Naive B cell (primary cell): ENCODE data around the gene MKRN2. TPM values are rescaled to one million over a fixed set of nuclear protein-coding genes. Genes with fewer than 3 reads are reported as not detected.
A peak's percentile ranks its signal among the peaks of the same experiment; 100 is the strongest.

ENCODE experiments used
- ATAC-seq, 2 donors: fragments of 150-1000 bp; cut with Tn5 transposase; 2 replicates each; pipeline ENCODE4 v1.10.0; 2021; ENCODE audit warnings: low read depth in 2 of 2, mild to moderate bottlenecking in 2 of 2, moderate library complexity in 2 of 2
- DNase-seq: peaks from one replicate; pipeline ENCODE4 v3.0.0; 2022
- H3K27ac Mint-ChIP-seq, 6 donors: one replicate each; pipeline ENCODE4 v1.8.0; 2020 to 2022; ENCODE audit warnings: mild to moderate bottlenecking in 6 of 6, mixed read lengths in 6 of 6, moderate library complexity in 5 of 6, inconsistent platforms in 2 of 6
- H3K27me3 Mint-ChIP-seq, 3 donors: one replicate each; pipeline ENCODE4 v1.8.0; 2021 to 2022; ENCODE audit warnings: mixed read lengths in 3 of 3, mild to moderate bottlenecking in 1 of 3
- H3K36me3 Mint-ChIP-seq, 2 donors: one replicate each; pipeline ENCODE4 v1.8.0; 2020 to 2022; ENCODE audit warnings: mixed read lengths in 2 of 2, inconsistent platforms in 1 of 2, mild to moderate bottlenecking in 1 of 2
- H3K4me1 Mint-ChIP-seq, 3 donors: one replicate each; pipeline ENCODE4 v1.8.0; 2020 to 2022; ENCODE audit warnings: mixed read lengths in 3 of 3, inconsistent platforms in 1 of 3, mild to moderate bottlenecking in 1 of 3, moderate library complexity in 1 of 3
- H3K4me3 Mint-ChIP-seq, 8 donors: one replicate each; pipeline ENCODE4 v1.8.0; 2020 to 2022; ENCODE audit warnings: mild to moderate bottlenecking in 8 of 8, mixed read lengths in 8 of 8, moderate library complexity in 8 of 8, inconsistent platforms in 2 of 8
- H3K9me3 Mint-ChIP-seq, 7 donors: one replicate each; pipeline ENCODE4 v1.8.0; 2020 to 2022; ENCODE audit warnings: mixed read lengths in 7 of 7, mild to moderate bottlenecking in 5 of 7, inconsistent platforms in 2 of 7, moderate library complexity in 1 of 7
- polyA plus RNA-seq, 6 donors: library from polyadenylated mRNA; unstranded; fragments of 300-500 nt; fragmentation: Illumina TruSeq; gene quantifications; one replicate each; pipeline ENCODE4 v1.2.3, GENCODE V29; 2021; ENCODE audit warnings: low read depth in 6 of 6

Gene MKRN2
- polyA plus RNA-seq, 6 donors from 2014 or later, result 35.7 to 54.4 (median 51.4) TPM

- Mint-ChIP-seq H3K9me3 (peaks cover 0 to 5% (median 4%) of the 10 kb centered on the region in 7 donors), H3K36me3 (peaks cover 0 to 6% of the 10 kb centered on the region in 2 donors), H3K27ac (peak overlapping the region in 4 of 6 donors; percentile 17 to 65 (median 32)), H3K4me1 (peaks cover 52 to 63% (median 61%) of the 10 kb centered on the region in 3 donors), H3K4me3 (peak overlapping the region in 1 of 8 donors; percentile 59), H3K27me3 (no peaks in the 10 kb centered on the region)
- ATAC-seq, result no peak
- DNase-seq, result no peak
Observed at GRCh38 chr3:12560505-12561190, 3.8 kb downstream of the MKRN2 start.

DNA sequence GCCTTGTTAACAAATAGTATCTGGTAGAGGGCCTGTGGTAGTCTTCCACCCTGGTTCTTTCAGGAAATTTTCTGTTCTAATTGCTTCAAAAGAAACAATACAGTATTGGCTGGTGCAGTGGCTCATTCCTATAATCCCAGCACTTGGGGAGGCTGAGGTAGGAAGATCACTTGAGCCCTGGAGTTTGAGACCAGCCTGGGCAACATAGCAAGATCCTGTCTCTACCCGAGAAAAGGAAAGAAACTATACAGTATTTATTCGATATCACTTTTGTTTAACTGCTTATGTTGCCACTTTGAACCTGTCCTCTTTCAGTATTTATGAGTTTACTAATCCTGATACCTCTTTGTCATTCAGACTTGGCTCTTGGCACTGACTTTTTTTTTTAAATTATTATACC is 4.5 kb downstream of the MKRN2 start:
- no peak overlapping the region for H3K4me3 Mint-ChIP-seq
- H3K36me3 Mint-ChIP-seq, result peaks cover 5 to 10% of the 10 kb centered on the region in 2 donors
- ATAC-seq, result no peak
- peaks cover 48 to 61% (median 54%) of the 10 kb centered on the region in 3 donors for H3K4me1 Mint-ChIP-seq
- H3K27ac Mint-ChIP-seq, result no peak overlapping the region
- no peak for DNase-seq
- peaks cover 4 to 11% (median 6%) of the 10 kb centered on the region in 7 donors for H3K9me3 Mint-ChIP-seq
- no peaks in the 10 kb centered on the region for H3K27me3 Mint-ChIP-seq

DNA sequence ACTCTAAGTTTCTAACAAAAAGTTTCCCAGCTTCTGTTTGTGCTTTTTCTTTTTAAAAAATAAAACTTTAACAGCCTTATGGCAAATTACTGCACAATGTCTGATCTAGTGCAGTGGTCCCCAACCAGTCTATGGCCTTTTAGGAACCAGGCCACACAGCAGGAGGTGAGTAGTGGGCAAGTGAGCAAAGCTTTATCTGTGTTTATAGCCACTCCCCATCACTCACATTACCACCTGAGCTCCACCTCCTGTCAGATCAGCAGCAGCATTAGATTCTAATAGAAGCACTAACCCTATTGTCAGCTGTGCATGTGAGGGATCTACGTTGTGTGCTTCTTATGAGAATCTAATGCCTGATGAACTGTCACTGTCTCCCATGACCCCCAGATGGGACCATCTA is 5.6 kb downstream of the MKRN2 start:
- H3K4me1 Mint-ChIP-seq, result peaks cover 50 to 61% (median 51%) of the 10 kb centered on the region in 3 donors
- DNase-seq, result no peak
- H3K36me3 Mint-ChIP-seq, result peaks cover 12 to 13% of the 10 kb centered on the region in 2 donors
- no peaks in the 10 kb centered on the region for H3K27me3 Mint-ChIP-seq
- H3K4me3 Mint-ChIP-seq, result no peak overlapping the region
- peaks cover 5 to 17% (median 11%) of the 10 kb centered on the region in 7 donors for H3K9me3 Mint-ChIP-seq
- ATAC-seq, result no peak
- peak overlapping the region in 2 of 6 donors; percentile 46 to 66 for H3K27ac Mint-ChIP-seq

DNA sequence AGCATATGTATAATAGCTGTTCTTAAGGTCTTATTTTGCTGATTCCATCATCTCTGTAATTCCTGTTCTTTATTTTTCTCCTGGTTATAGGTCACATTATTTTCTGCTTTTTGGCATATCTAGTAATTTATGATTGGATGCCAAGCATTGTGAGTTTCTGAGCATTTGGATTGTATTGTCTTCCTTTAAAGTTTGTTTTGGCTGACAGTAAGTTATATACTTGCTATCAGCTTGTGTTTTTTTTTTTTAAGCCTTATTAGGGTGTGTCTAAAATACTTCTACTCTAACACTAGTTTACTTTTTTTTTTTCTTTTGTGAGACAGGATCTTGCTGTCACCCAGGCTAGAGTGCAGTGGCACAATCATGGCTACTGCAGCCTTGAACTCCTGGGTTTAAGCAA is 10.1 kb downstream of the MKRN2 start:
- Mint-ChIP-seq H3K27me3 (no peaks in the 10 kb centered on the region), H3K27ac (no peak overlapping the region), H3K36me3 (peaks cover 25 to 33% of the 10 kb centered on the region in 2 donors), H3K4me1 (peaks cover 17 to 28% (median 21%) of the 10 kb centered on the region in 3 donors), H3K9me3 (peaks cover 5 to 22% (median 11%) of the 10 kb centered on the region in 7 donors), H3K4me3 (no peak overlapping the region)
- DNase-seq (no peak), ATAC-seq (no peak)

DNA sequence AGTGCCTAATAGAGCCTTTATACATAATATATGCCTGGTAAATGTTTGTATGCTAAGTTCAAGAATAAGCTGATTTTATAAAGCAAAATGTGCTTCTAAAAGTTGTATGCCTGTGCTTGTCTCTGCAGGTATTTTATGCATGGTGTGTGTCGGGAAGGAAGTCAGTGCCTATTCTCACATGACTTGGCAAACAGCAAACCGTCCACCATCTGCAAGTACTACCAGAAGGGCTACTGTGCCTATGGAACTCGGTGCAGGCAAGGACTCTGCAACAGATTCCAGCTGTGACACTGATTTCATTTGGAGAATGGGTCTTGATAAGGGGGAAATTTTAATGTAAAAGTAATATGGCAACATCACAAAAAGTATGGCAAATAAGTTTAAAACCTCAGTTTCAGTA is 11.9 kb downstream of the MKRN2 start:
- no peaks in the 10 kb centered on the region for H3K27me3 Mint-ChIP-seq
- DNase-seq, result no peak
- H3K4me3 Mint-ChIP-seq, result no peak overlapping the region
- peaks cover 5 to 22% (median 11%) of the 10 kb centered on the region in 7 donors for H3K9me3 Mint-ChIP-seq
- H3K4me1 Mint-ChIP-seq, result peaks cover 13 to 21% (median 19%) of the 10 kb centered on the region in 3 donors
- ATAC-seq, result no peak
- H3K27ac Mint-ChIP-seq, result no peak overlapping the region
- H3K36me3 Mint-ChIP-seq, result peaks cover 28 to 33% of the 10 kb centered on the region in 2 donors

- Mint-ChIP-seq H3K9me3 (peaks cover 5 to 22% (median 11%) of the 10 kb centered on the region in 7 donors), H3K36me3 (peaks cover 36 to 39% of the 10 kb centered on the region in 2 donors), H3K4me1 (peaks cover 8 to 17% (median 13%) of the 10 kb centered on the region in 3 donors), H3K27me3 (no peaks in the 10 kb centered on the region), H3K27ac (peak overlapping the region in 1 of 6 donors; percentile 12), H3K4me3 (no peak overlapping the region)
- ATAC-seq, result no peak
- no peak for DNase-seq
Observed at GRCh38 chr3:12569836-12570235, 12.9 kb downstream of the MKRN2 start.

- ATAC-seq (no peak), DNase-seq (no peak)
- peaks cover under 1 to 5% (median 1%) of the 10 kb centered on the region in 7 donors for H3K9me3 Mint-ChIP-seq
- no peak overlapping the region for H3K27ac Mint-ChIP-seq
- no peaks in the 10 kb centered on the region for H3K27me3 Mint-ChIP-seq
- peaks cover under 1 to 12% (median 11%) of the 10 kb centered on the region in 3 donors for H3K4me1 Mint-ChIP-seq
- no peak overlapping the region for H3K4me3 Mint-ChIP-seq
- H3K36me3 Mint-ChIP-seq, result peaks cover 42 to 48% of the 10 kb centered on the region in 2 donors
Observed at GRCh38 chr3:12571986-12572385, 15.1 kb downstream of the MKRN2 start.

- ATAC-seq (no peak), DNase-seq (no peak)
- Mint-ChIP-seq H3K4me3 (no peak overlapping the region), H3K9me3 (peaks cover 0 to 6% (median 3%) of the 10 kb centered on the region in 7 donors), H3K36me3 (peaks cover 47 to 53% of the 10 kb centered on the region in 2 donors), H3K27ac (peak overlapping the region in 1 of 6 donors; percentile 63), H3K4me1 (peaks cover 1 to 8% (median 3%) of the 10 kb centered on the region in 3 donors), H3K27me3 (no peaks in the 10 kb centered on the region)
Observed at GRCh38 chr3:12574131-12574530, 17.2 kb downstream of the MKRN2 start.

DNA sequence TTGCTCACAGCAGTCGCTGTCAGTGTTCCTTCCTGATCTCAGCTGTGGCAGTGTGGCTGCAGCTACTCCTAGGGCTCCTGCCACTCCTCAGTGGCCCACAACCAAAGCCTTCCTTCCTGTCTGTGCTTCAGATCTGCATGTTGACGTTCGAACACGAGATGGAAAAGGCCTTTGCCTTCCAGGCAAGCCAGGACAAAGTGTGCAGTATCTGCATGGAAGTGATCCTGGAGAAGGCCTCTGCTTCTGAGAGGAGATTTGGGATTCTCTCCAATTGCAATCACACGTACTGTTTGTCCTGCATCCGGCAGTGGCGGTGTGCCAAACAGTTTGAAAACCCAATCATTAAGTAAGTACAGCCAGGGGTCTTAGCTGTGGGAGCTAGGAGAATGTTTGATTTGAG is 17.8 kb downstream of the MKRN2 start:
- Mint-ChIP-seq H3K36me3 (peaks cover 44 to 54% of the 10 kb centered on the region in 2 donors), H3K27me3 (no peaks in the 10 kb centered on the region), H3K27ac (peak overlapping the region in 1 of 6 donors; percentile 70), H3K9me3 (peaks cover 0 to 6% (median 3%) of the 10 kb centered on the region in 7 donors), H3K4me3 (peak overlapping the region in 1 of 8 donors; percentile 66), H3K4me1 (peaks cover 7 to 12% (median 8%) of the 10 kb centered on the region in 3 donors)
- DNase-seq (no peak), ATAC-seq (no peak)

- H3K4me3 Mint-ChIP-seq, result no peak overlapping the region
- peaks cover 32 to 42% of the 10 kb centered on the region in 2 donors for H3K36me3 Mint-ChIP-seq
- no peaks in the 10 kb centered on the region for H3K27me3 Mint-ChIP-seq
- no peak for ATAC-seq
- H3K4me1 Mint-ChIP-seq, result peaks cover 11 to 16% (median 15%) of the 10 kb centered on the region in 3 donors
- H3K9me3 Mint-ChIP-seq, result peaks cover 0 to 6% (median 3%) of the 10 kb centered on the region in 7 donors
- peak overlapping the region in 2 of 6 donors; percentile 31 to 45 for H3K27ac Mint-ChIP-seq
- no peak for DNase-seq
Observed at GRCh38 chr3:12577379-12577778, 20.5 kb downstream of the MKRN2 start.

DNA sequence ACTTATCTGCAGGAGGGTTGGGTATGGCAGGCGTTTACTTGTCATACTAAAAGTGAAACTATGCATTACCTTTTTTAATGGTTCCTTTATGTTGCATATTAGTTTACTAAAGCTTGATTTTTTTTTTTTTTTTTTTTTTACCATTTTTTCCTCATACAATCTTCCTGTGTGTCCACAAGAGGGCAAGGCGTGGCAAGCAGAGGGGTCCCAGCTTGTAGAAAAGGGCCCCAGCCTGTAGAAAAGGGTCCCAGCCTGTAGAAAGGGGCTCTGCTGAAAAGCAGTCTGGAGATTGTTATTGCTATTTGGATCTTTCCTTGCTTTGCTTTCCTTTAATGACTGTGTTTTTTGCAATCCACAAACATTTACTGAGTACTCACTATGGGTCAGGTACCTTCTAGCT is 21.9 kb downstream of the MKRN2 start:
- no peak for ATAC-seq
- Mint-ChIP-seq H3K9me3 (peaks cover 0 to 6% (median 3%) of the 10 kb centered on the region in 7 donors), H3K4me3 (no peak overlapping the region), H3K36me3 (peaks cover 35 to 42% of the 10 kb centered on the region in 2 donors), H3K27ac (peak overlapping the region in 2 of 6 donors; percentile 7 to 90), H3K27me3 (no peaks in the 10 kb centered on the region), H3K4me1 (peaks cover 11 to 16% (median 15%) of the 10 kb centered on the region in 3 donors)
- DNase-seq, result no peak

- peaks cover 0 to 6% (median 3%) of the 10 kb centered on the region in 7 donors for H3K9me3 Mint-ChIP-seq
- H3K27me3 Mint-ChIP-seq, result no peaks in the 10 kb centered on the region
- H3K4me3 Mint-ChIP-seq, result no peak overlapping the region
- peaks cover 11 to 16% (median 15%) of the 10 kb centered on the region in 3 donors for H3K4me1 Mint-ChIP-seq
- no peak for DNase-seq
- peaks cover 30 to 38% of the 10 kb centered on the region in 2 donors for H3K36me3 Mint-ChIP-seq
- peak overlapping the region; percentile 11 to 90 (median 75) for H3K27ac Mint-ChIP-seq
- ATAC-seq, result peak in 1 of 2 donors; percentile 28
Observed at GRCh38 chr3:12579456-12579855, 22.6 kb downstream of the MKRN2 start.

- DNase-seq (no peak), ATAC-seq (no peak)
- peak overlapping the region in 2 of 8 donors; percentile 19 to 25 for H3K4me3 Mint-ChIP-seq
- H3K36me3 Mint-ChIP-seq, result peaks cover 30 to 43% of the 10 kb centered on the region in 2 donors
- no peaks in the 10 kb centered on the region for H3K27me3 Mint-ChIP-seq
- peaks cover 0 to 6% (median 3%) of the 10 kb centered on the region in 7 donors for H3K9me3 Mint-ChIP-seq
- H3K27ac Mint-ChIP-seq, result peak overlapping the region in 4 of 6 donors; percentile 11 to 90 (median 88)
- peaks cover 11 to 16% (median 15%) of the 10 kb centered on the region in 3 donors for H3K4me1 Mint-ChIP-seq
Observed at GRCh38 chr3:12579905-12580304, 23.0 kb downstream of the MKRN2 start.

DNA sequence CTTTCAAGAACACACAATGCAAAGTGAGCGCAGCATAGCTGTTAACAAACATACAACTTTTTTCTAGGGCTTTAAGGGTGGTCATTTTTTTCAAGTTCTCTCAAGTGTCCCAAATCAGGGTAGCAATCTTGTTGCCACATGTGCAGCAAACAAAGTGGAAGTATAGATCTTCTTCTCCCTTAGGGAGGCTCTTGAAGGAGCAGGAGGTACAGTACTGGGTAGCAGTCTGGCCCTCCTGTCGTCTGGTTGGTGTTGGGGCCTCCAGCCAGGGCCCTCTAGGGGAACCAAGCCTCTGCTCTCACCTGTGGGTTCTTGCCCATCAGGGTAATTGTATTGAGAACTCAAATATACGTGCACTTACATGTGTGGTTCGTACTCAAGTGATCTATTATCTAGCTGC is 25.8 kb downstream of the MKRN2 start:
- Mint-ChIP-seq H3K27me3 (no peaks in the 10 kb centered on the region), H3K9me3 (no peaks in the 10 kb centered on the region), H3K4me1 (peaks cover 11 to 16% (median 15%) of the 10 kb centered on the region in 3 donors), H3K4me3 (no peak overlapping the region), H3K36me3 (peaks cover 11 to 19% of the 10 kb centered on the region in 2 donors), H3K27ac (peak overlapping the region in 2 of 6 donors; percentile 39 to 57)
- DNase-seq (no peak), ATAC-seq (no peak)
